Prostate gland (tissue), 2 donors: Measurements from ENCODE around the gene IGSF6. TPM values are rescaled to one million over a fixed set of nuclear protein-coding genes. Genes with fewer than 3 reads are reported as not detected.

Source experiments
- DNase-seq: peaks from one replicate; pipeline ENCODE4 v3.0.0-alpha.2; 2019; ENCODE audit warnings: low spot score
- H3K27ac ChIP-seq, 2 donors: fragments of 200-600 bp; sonication (generic); 2 replicates each; pipeline ENCODE4 v1.5.1; 2017 to 2019
- H3K27me3 ChIP-seq: fragments of 200-600 bp; sonication (generic); replicated peaks from 2 replicates; pipeline ENCODE4 v1.5.1; 2019; ENCODE audit not compliant: insufficient read depth
- H3K36me3 ChIP-seq, 2 donors: fragments of 200-600 bp; sonication (generic); 1 replicate in 1 of 2; 2 replicates in 1 of 2; pipeline versions ENCODE4 v1.5.1 to v1.8.1; 2017 to 2019
- H3K4me1 ChIP-seq: fragments of 200-600 bp; sonication (generic); replicated peaks from 2 replicates; pipeline ENCODE4 v1.5.1; 2019
- H3K4me3 ChIP-seq, 2 donors: fragments of 200-600 bp; sonication (generic); 2 replicates each; pipeline ENCODE4 v1.5.1; 2017 to 2019
- H3K9me3 ChIP-seq: fragments of 200-600 bp; sonication (generic); 2 replicates; pipeline ENCODE4 v1.5.1; 2017
- POLR2A ChIP-seq: fragments of 450-650 bp; IDR thresholded peaks from one replicate; pipeline ENCODE4 v1.6.1; 2016; ENCODE audit warnings: antibody characterized with exemption, mild to moderate bottlenecking
- POLR2AphosphoS5 ChIP-seq: sonication (generic); formaldehyde crosslinking; IDR thresholded peaks from one replicate; pipeline ENCODE4 v1.6.1; 2017; ENCODE audit warnings: antibody characterized with exemption
- WGBS: methylation state at CpG from one replicate; pipeline ENCODE4 v1.1.5; 2018; 5-methylcytosine and 5-hydroxymethylcytosine counted together
- intact Hi-C: fragments of 100-400 bp; cut with DNase I; formaldehyde crosslinking; loops from one replicate; pipeline ENCODE4 v1.14.2; 2022
- total RNA-seq, 2 donors: library from RNA; depleted of rRNA; stranded (reverse); fragments of >200 nt; gene quantifications; one replicate each; pipeline ENCODE4 v1.1.0, GENCODE V29; 2016
- TF ChIP-seq, protein P1 (sequence below), 4 experiments: fragments of 200-600 bp in 2 of 4; fragments of 450-650 bp in 2 of 4; sonication (generic) in 2 of 4; IDR thresholded peaks; 1 replicate in 3 of 4; 2 replicates in 1 of 4; pipeline ENCODE4 v1.5.1; 2016 to 2019; ENCODE audit warnings: antibody characterized with exemption in 4 of 4, mild to moderate bottlenecking in 2 of 4, moderate library complexity in 2 of 4

Gene IGSF6
- total RNA-seq, 2 donors from 2014 or later: 4.5 TPM; not detected in 1

- Histone ChIP-seq H3K4me3 (no peak overlapping the region), H3K27me3 (no peaks in the 10 kb centered on the region), H3K9me3 (no peaks in the 10 kb centered on the region), H3K27ac (no peak overlapping the region), H3K36me3 (no peaks in the 10 kb centered on the region), H3K4me1 (no peaks in the 10 kb centered on the region)
- TF ChIP-seq, protein P1, sequence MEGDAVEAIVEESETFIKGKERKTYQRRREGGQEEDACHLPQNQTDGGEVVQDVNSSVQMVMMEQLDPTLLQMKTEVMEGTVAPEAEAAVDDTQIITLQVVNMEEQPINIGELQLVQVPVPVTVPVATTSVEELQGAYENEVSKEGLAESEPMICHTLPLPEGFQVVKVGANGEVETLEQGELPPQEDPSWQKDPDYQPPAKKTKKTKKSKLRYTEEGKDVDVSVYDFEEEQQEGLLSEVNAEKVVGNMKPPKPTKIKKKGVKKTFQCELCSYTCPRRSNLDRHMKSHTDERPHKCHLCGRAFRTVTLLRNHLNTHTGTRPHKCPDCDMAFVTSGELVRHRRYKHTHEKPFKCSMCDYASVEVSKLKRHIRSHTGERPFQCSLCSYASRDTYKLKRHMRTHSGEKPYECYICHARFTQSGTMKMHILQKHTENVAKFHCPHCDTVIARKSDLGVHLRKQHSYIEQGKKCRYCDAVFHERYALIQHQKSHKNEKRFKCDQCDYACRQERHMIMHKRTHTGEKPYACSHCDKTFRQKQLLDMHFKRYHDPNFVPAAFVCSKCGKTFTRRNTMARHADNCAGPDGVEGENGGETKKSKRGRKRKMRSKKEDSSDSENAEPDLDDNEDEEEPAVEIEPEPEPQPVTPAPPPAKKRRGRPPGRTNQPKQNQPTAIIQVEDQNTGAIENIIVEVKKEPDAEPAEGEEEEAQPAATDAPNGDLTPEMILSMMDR (IDR thresholded peaks at IDR 0.05): no peak
- TF ChIP-seq POLR2AphosphoS5 (no peak), POLR2A (no peak)
- 86% methylated on average over 4 of the region's 4 CpGs for WGBS
- no peak for DNase-seq
- intact Hi-C loops: loop anchor here (5.0 kb wide), 1 partner anchor 48 kb away; no protein-coding TSS in a partner anchor
Measured at GRCh38 chr16:21659124-21659523, 6.7 kb upstream of the IGSF6 start.

DNA sequence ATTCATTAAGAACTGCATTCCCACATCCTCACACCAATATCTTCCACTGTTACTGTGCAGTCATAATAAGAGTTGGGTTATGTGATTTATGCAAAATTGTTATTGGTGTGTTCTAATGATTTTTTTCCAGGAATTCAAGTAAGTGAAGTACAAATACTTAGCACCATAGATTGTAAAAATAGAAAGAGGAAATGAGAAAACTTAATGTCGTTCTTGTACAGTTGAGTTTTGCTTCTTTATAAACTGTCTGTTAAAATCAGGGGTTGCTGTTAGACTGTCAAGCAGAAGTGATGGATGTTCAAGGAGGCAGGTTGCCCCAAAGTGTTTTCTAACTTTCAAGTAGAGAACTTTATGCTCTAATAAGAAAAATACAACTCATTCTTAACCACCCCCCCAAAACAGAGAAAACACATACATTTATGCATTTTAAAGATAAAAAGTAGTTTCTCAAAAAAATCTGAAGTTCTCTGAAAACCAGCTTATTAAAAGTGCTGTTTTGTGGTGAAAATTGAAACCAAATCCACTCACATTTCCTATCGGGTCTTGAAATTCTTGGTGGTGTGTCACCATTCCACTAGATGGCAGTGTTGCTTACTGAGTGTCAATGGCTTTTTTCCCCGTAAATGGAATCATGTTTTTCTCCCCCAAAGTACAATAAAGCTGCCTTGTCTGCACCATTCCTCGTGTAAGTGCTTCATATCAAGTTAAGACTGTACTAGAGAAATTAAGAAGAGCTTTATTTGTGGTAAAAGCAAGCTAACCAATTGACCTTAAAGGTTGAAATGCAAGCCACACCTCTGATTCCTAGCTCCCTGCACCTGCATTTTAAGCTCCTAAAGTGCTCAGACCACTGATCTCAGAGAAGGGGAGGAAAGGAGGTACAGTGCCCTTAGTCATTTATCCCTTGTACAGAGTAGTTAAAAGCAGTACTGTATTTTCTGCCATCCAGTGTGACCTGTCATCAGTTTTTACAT is 4.7 kb upstream of the IGSF6 start:
- 9% methylated on average over 4 of the region's 4 CpGs for WGBS
- Histone ChIP-seq H3K27me3 (no peaks in the 10 kb centered on the region), H3K9me3 (no peaks in the 10 kb centered on the region), H3K4me1 (no peaks in the 10 kb centered on the region), H3K27ac (no peak overlapping the region), H3K4me3 (no peak overlapping the region), H3K36me3 (no peaks in the 10 kb centered on the region)
- intact Hi-C loops: loop anchor here (5.0 kb wide), 1 partner anchor 50 kb away; no protein-coding TSS in a partner anchor
- no peak for DNase-seq
- TF ChIP-seq, protein P1 (IDR thresholded peaks at IDR 0.05): peak; percentile 51 to 79 (median 67)
- no peak for TF ChIP-seq POLR2AphosphoS5

DNA sequence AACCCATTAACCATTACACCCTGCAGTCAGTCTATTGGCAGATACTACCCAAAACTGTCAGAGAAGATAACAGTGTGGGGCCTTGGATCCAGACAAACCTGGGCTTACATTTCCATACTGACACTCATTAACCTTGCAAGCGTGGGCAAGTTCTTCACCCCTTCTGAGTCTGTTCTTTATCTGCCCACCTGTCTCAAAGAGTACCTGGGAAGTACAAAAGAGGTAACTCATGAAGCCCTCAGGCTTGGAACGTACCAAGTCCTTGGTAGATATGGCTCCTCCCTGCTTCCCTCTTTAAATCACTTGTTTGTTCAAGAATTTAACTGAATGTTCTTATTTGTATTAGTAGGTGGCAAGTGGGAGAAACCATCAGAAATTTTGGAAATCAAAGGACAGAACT is 2.5 kb upstream of the IGSF6 start:
- intact Hi-C loops: loop anchor here (5.0 kb wide), 1 partner anchor 52 kb away; no protein-coding TSS in a partner anchor
- H3K9me3 ChIP-seq: no peaks in the 10 kb centered on the region
- no peaks in the 10 kb centered on the region for H3K27me3 ChIP-seq
- H3K27ac ChIP-seq: no peak overlapping the region
- H3K36me3 ChIP-seq: no peaks in the 10 kb centered on the region
- 35% methylated on average over 2 of the region's 2 CpGs for WGBS
- TF ChIP-seq POLR2AphosphoS5 (no peak), POLR2A (no peak)
- TF ChIP-seq, protein P1 (IDR thresholded peaks at IDR 0.05): no peak
- no peak for DNase-seq
- no peak overlapping the region for H3K4me3 ChIP-seq
- H3K4me1 ChIP-seq: no peaks in the 10 kb centered on the region

GRCh38 chr16:21654466-21654865 is 2.1 kb upstream of the IGSF6 start:
- Histone ChIP-seq H3K4me3 (no peak overlapping the region), H3K9me3 (no peaks in the 10 kb centered on the region), H3K27me3 (no peaks in the 10 kb centered on the region), H3K4me1 (no peaks in the 10 kb centered on the region), H3K36me3 (no peaks in the 10 kb centered on the region), H3K27ac (no peak overlapping the region)
- 50% methylated on average over 1 of the region's 1 CpG for WGBS
- DNase-seq: no peak
- no peak for TF ChIP-seq POLR2AphosphoS5
- TF ChIP-seq POLR2A: no peak
- TF ChIP-seq, protein P1 (IDR thresholded peaks at IDR 0.05): no peak
- intact Hi-C loops: no loop called here
